GM10847 (cell line): ENCODE measurements around the gene S100A5.

Source experiments
- POLR2A ChIP-seq: IDR thresholded peaks from 2 replicates; pipeline ENCODE4 v1.6.1; 2011; ENCODE audit not compliant: insufficient read length; ENCODE audit errors: extremely low read depth

Gene S100A5

GRCh38 chr1:153541641-153542590 lies 1.2 kb upstream of the S100A5 start:
- no peak for TF ChIP-seq POLR2A

- TF ChIP-seq POLR2A = no peak
These were observed 1.2 kb downstream of the S100A5 start for GRCh38 chr1:153539395-153540093.

- TF ChIP-seq POLR2A = no peak
These were observed 2.4 kb downstream of the S100A5 start for GRCh38 chr1:153538315-153538821.

GRCh38 chr1:153537376-153537730 lies 3.4 kb downstream of the S100A5 start:
- no peak for TF ChIP-seq POLR2A

- no peak for TF ChIP-seq POLR2A
These were observed 3.9 kb downstream of the S100A5 start for GRCh38 chr1:153536671-153537375.

GRCh38 chr1:153536012-153536670 lies 4.6 kb downstream of the S100A5 start:
- peak; percentile 15 for TF ChIP-seq POLR2A

DNA sequence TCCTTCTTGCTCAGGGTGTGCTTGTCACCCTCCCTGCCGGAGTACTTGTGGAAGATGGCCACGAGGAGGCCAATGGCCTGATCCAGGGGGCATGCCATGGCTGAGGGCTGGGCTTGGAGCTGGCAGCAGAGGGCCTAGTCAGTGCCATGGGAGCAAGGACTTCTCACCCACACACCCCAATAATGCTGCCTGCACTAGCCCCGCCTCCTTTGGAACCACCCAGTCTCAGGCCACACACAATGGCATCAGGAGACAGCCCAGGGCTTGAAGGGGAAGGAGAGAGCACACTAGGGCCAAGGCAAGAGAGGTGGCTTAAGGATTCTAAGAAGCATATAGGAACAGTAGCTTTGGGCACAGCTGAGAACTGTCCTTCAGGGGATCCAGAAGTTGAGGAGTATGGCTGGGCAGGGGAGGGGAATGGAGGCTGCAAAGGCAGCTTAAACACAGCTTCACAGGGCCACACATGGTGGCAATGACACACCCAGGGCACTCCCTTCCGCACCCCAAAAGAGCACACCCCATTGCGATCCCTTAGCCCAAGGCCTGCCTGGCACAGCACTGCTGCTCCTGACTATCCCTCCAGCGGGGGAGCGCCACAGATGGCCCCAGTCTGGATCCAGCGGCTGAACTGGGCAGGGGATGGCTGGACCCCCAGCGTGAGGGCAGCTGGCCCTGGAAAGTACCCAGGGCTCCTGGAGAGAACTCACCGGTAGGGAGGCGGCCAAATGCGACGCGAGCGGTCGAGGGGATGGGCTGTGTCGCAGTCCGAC lies 5.3 kb downstream of the S100A5 start, which contains the start of gene S100A6:
Gene S100A6 (minus strand): TSS at position 750 of the 770 bp plus-strand sequence. CDS start 652 bp downstream, at position 98.
- no peak for TF ChIP-seq POLR2A

GRCh38 chr1:153534925-153535241 lies 5.9 kb downstream of the S100A5 start:
- TF ChIP-seq POLR2A = no peak

DNA sequence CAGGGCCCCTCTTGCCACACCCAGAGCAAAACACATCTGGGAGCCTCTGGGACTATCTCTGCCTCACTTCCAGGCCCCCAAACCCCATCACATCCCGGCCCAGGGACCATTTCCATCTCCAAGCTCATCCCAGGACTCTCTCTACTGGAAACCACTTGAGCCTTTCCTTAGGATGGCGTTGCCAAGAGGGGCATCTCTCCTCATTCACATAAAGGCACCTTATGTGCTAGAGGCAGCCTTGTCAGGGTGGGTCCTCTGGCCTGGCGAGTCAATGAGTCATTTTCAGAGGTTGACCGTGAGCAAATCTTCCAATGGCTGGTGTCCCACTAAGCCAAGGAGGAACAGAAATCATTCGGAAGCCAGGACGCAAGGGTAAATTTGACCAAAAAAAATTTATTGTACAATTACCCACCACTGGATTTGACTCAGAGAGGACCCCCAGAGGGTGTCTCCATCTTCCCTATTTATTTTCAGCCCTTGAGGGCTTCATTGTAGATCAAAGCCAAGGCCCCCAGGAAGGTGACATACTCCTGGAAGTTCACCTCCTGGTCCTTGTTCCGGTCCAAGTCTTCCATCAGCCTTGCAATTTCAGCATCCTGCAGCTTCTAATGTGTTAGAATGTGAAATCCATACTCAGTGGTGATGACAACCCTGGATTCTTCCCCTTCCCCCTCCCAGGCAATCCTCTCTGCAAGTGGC lies 6.4 kb downstream of the S100A5 start:
- no peak for TF ChIP-seq POLR2A

DNA sequence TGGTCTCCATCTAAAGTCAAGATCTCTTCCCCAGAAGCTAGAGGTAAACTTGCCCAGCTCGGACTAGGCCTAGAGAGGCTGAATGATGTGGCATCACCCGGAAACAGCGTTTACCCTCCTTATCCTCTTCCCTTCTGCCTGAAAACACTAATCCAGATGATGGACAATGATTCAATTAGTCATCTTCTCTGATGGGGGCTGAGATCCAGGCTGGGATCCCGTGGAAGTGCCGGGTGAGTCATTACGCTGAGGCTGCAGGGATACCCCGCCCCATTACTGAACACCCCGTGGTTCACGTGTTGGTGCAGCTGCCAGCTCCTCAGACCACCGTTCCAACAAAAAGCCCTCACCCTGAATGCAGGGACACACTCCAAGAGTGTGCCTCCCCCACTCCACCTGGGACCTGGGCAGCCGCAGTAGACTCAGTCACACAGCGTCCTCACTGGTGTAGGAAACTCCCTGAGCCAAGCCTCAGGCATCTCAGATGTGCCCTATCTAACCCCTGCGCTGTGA lies 7.0 kb downstream of the S100A5 start:
- no peak for TF ChIP-seq POLR2A

- no peak for TF ChIP-seq POLR2A
These were observed 7.8 kb downstream of the S100A5 start for GRCh38 chr1:153532769-153533599.

GRCh38 chr1:153532181-153532580 lies 8.6 kb downstream of the S100A5 start:
- TF ChIP-seq POLR2A = no peak

GRCh38 chr1:153531638-153532037 lies 9.1 kb downstream of the S100A5 start:
- TF ChIP-seq POLR2A = no peak
